Parathyroid adenoma (tissue), 2 donors: ENCODE data around the gene PLAAT5.

Experiments used
- H2AFZ ChIP-seq: fragments of 300-600 bp; sonication (generic); one replicate; pipeline ENCODE4 v1.7.0; 2017; ENCODE audit warnings: antibody characterized with exemption, mild to moderate bottlenecking
- H3K27ac ChIP-seq: fragments of 300-600 bp; sonication (generic); one replicate; pipeline ENCODE4 v1.7.0; 2017
- H3K27me3 ChIP-seq: fragments of 300-600 bp; sonication (generic); one replicate; pipeline ENCODE4 v1.7.0; 2017; ENCODE audit warnings: low read length; ENCODE audit not compliant: control insufficient read depth, insufficient read depth
- H3K36me3 ChIP-seq: fragments of 300-600 bp; sonication (generic); one replicate; pipeline ENCODE4 v1.7.0; 2017; ENCODE audit warnings: low read length; ENCODE audit not compliant: control insufficient read depth, insufficient read depth
- H3K4me1 ChIP-seq: fragments of 300-600 bp; sonication (generic); one replicate; pipeline ENCODE4 v1.7.0; 2017; ENCODE audit warnings: control low read depth
- H3K4me2 ChIP-seq: fragments of 300-600 bp; sonication (generic); one replicate; pipeline ENCODE4 v1.7.0; 2017; ENCODE audit warnings: low read length
- H3K4me3 ChIP-seq: fragments of 300-600 bp; sonication (generic); one replicate; pipeline ENCODE4 v1.7.0; 2017; ENCODE audit warnings: low read depth, low read length
- H3K79me2 ChIP-seq: fragments of 300-600 bp; sonication (generic); one replicate; pipeline ENCODE4 v1.7.0; 2017; ENCODE audit warnings: control low read depth
- H3K9ac ChIP-seq: fragments of 300-600 bp; sonication (generic); one replicate; pipeline ENCODE4 v1.7.0; 2017; ENCODE audit warnings: mild to moderate bottlenecking
- H3K9me3 ChIP-seq: fragments of 300-600 bp; sonication (generic); one replicate; pipeline ENCODE4 v1.7.0; 2017; ENCODE audit warnings: low read length; ENCODE audit not compliant: control insufficient read depth
- TF ChIP-seq, protein P1 (sequence below): fragments of 300-600 bp; sonication (generic); IDR thresholded peaks from one replicate; pipeline ENCODE4 v1.7.0; 2017; ENCODE audit warnings: antibody characterized with exemption, mild to moderate bottlenecking
- donor health status: primary hyperparathyroidism.

Gene PLAAT5

DNA sequence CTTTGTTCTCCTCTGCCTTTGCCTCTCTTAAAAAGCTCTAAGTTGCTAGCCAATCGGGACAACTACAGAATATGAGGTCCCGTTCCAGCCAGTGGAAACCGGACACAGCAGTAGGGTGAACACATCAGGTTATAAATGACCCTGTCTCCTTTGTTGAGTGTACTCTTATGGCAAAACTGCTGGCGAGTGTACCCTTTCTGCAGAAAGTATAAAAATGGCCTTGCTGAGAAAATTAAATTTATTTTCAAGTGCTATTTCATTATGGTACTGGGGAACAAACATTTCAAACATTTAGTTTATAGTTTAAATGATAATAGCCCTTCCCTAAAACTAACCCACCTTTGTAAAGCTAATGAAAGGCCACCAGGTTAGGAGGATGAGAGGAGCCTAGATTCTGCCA, 8.9 kb upstream of the PLAAT5 start:
- Histone ChIP-seq H3K79me2 (no peaks in the 10 kb centered on the region), H3K4me1 (no peaks in the 10 kb centered on the region), H2AFZ (no peak overlapping the region), H3K27me3 (no peaks in the 10 kb centered on the region), H3K36me3 (no peaks in the 10 kb centered on the region), H3K4me2 (no peak overlapping the region), H3K9me3 (no peaks in the 10 kb centered on the region), H3K4me3 (no peak overlapping the region), H3K27ac (no peak overlapping the region), H3K9ac (no peak overlapping the region)
- TF ChIP-seq, protein P1, sequence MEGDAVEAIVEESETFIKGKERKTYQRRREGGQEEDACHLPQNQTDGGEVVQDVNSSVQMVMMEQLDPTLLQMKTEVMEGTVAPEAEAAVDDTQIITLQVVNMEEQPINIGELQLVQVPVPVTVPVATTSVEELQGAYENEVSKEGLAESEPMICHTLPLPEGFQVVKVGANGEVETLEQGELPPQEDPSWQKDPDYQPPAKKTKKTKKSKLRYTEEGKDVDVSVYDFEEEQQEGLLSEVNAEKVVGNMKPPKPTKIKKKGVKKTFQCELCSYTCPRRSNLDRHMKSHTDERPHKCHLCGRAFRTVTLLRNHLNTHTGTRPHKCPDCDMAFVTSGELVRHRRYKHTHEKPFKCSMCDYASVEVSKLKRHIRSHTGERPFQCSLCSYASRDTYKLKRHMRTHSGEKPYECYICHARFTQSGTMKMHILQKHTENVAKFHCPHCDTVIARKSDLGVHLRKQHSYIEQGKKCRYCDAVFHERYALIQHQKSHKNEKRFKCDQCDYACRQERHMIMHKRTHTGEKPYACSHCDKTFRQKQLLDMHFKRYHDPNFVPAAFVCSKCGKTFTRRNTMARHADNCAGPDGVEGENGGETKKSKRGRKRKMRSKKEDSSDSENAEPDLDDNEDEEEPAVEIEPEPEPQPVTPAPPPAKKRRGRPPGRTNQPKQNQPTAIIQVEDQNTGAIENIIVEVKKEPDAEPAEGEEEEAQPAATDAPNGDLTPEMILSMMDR: no peak

DNA sequence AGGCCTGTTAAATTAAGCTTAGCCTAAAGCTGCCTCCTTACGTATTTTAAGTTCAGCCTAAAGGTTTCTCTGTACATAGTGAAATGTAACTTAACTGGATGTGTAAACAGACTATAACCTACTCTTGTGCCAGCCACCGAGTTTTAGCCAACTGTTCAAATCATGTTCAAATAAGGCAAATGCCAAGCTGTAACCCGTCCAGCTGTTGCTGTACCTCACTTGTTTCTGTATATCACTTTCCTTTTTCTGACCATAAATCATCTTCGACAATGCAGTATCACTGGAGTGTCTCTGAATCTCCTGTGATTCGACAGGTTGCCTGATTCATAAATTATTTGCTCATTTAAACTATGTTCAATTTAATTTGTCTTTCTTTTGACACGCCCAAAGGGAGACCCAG, 4.0 kb upstream of the PLAAT5 start:
- H3K27ac ChIP-seq: no peak overlapping the region
- H3K36me3 ChIP-seq: no peaks in the 10 kb centered on the region
- H3K4me2 ChIP-seq: no peak overlapping the region
- TF ChIP-seq, protein P1: no peak
- no peaks in the 10 kb centered on the region for H3K27me3 ChIP-seq
- no peaks in the 10 kb centered on the region for H3K4me1 ChIP-seq
- no peak overlapping the region for H2AFZ ChIP-seq
- H3K9me3 ChIP-seq: no peaks in the 10 kb centered on the region
- no peak overlapping the region for H3K9ac ChIP-seq
- H3K79me2 ChIP-seq: no peaks in the 10 kb centered on the region
- no peak overlapping the region for H3K4me3 ChIP-seq

DNA sequence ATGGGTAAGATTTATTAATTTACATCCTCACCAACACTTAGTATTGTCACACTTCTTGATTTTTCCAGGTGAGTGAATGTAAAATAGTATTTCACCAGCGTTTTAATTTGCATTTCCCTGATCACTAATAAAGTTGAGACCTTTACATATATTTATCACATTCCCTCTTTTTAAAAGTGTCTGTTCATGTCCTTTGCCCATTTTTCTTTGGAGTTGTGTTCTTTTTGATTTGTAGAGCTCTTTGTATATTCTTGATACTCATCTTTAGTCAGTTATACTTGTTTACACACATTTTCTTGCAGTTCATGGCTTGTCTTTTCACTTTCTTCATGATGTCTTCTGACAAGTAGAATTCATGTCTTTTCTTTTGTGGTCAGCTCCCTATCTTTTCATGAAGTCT, 2.2 kb upstream of the PLAAT5 start:
- H3K27me3 ChIP-seq: no peaks in the 10 kb centered on the region
- no peaks in the 10 kb centered on the region for H3K79me2 ChIP-seq
- no peak overlapping the region for H3K9ac ChIP-seq
- H3K4me2 ChIP-seq: no peak overlapping the region
- no peak overlapping the region for H2AFZ ChIP-seq
- TF ChIP-seq, protein P1: no peak
- no peaks in the 10 kb centered on the region for H3K4me1 ChIP-seq
- H3K4me3 ChIP-seq: no peak overlapping the region
- no peak overlapping the region for H3K27ac ChIP-seq
- no peaks in the 10 kb centered on the region for H3K9me3 ChIP-seq
- H3K36me3 ChIP-seq: no peaks in the 10 kb centered on the region

DNA sequence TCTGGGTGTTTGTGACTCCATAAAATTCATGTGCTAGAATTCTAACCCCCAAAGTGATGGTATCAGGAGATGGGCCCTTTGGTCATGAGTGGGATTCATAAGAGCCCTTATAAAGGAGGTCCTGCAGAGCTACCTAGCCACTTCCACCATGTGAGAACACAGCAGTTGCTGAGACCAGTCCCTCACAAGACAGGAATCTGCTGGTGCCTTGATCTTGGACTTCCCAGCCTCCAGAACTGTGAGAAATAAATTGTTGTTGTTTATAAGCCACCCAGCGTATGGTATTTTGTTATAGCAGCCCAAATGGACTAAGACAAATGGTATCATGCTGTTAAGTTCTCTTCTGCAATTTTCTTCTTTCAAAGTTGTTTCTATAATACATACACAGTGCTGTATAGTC, 1.5 kb upstream of the PLAAT5 start:
- Histone ChIP-seq H3K9ac (no peak overlapping the region), H3K4me1 (no peaks in the 10 kb centered on the region), H3K36me3 (no peaks in the 10 kb centered on the region), H3K4me2 (no peak overlapping the region), H3K27ac (no peak overlapping the region), H3K27me3 (no peaks in the 10 kb centered on the region), H2AFZ (no peak overlapping the region), H3K9me3 (no peaks in the 10 kb centered on the region), H3K79me2 (no peaks in the 10 kb centered on the region), H3K4me3 (no peak overlapping the region)
- TF ChIP-seq, protein P1: no peak

DNA sequence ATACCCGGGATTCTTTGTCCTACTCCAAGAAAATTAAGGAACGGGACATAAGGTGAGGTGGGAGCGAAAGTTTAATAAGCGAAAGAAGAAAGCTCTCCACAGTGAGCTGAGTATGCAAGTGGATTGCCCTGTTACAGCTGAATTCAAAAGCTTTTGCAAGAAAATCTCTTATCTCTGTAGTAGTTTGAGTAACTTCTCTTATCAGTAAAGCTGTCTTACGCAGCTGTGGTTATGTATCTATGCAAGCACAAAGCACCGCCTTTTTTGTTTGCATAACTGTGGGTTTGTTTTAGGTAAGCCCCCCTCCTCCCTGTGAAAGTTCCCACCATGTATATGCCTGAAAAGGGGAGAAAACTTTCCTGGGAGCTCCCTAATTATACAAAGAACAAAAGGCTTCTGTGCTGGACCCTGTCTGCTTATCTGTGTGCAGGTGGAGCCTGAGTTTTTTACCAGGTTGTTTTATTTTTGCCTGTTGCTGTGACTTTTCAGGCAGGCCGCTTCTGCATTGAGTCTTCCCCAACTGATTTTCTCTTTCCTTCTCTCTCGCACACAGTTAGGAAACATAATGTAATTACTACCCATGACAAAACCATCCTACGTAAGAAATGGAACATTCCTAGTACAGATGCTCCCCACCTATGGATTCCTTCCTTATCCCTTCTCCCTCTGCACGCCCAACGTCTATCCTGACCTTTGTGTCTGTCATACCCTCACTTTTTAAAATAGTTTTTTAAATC, 837 bp upstream of the PLAAT5 start:
- Histone ChIP-seq H3K79me2 (no peaks in the 10 kb centered on the region), H3K9me3 (no peaks in the 10 kb centered on the region), H3K4me1 (no peaks in the 10 kb centered on the region), H3K36me3 (no peaks in the 10 kb centered on the region), H3K27ac (no peak overlapping the region), H2AFZ (no peak overlapping the region), H3K27me3 (no peaks in the 10 kb centered on the region), H3K4me2 (no peak overlapping the region), H3K9ac (no peak overlapping the region), H3K4me3 (no peak overlapping the region)
- TF ChIP-seq, protein P1: no peak
